ENCODE measurements around the gene KMT2C. TPM values are rescaled to one million over a fixed set of nuclear protein-coding genes. Genes with fewer than 3 reads are reported as not detected.

KMT2C gene
- total and polyA plus RNA-seq, 2 of the 8 experiments (the other 6 are each of a cell fraction or from before 2014, with no cell fraction given): 9.1 to 40.8 TPM

DNA sequence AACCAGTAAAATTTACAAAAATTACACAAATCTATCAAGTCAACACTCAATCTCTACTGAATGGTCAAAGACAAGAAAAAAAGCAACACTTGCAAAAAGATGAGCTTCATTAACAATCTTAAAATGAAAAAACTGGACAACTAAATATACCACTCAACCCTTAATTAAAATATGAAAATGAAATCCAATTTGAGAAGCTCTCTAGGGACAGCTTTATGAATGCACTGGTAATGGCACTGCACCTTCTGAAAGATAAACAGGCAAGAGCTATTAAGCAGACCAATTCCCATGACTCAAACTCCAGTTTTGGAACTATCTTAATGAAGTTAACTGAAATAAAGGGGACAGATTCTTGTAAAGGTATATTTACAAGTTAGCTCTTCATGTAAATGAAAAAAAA is 274.6 kb downstream of the KMT2C start:
- POLR2A ChIA-PET (ENCODE audit: partially characterized antibody): no interaction called here
- H3K79me2 ChIP-seq (ENCODE audit: control insufficient read depth in 1 of 2, insufficient read depth in 2 of 2, low read length in 2 of 2): no peaks in the 10 kb centered on the region
- no peak overlapping the region for H2BK5ac ChIP-seq (ENCODE audit: low read depth, low read length)
- peaks cover 11 to 56% (median 23%) of the 10 kb centered on the region in 4 experiments; a peak in 7 of 8 replicates for H3K36me3 ChIP-seq (ENCODE audit: control insufficient read depth in 2 of 4, insufficient read depth in 4 of 4, low read length in 3 of 4)
- peaks cover 1 to 4% of the 10 kb centered on the region in 2 experiments for H4K20me1 ChIP-seq (replicated peaks in 1 of 2; ENCODE audit: control insufficient read depth in 1 of 2, insufficient read depth in 2 of 2, low read length in 2 of 2)
- no peak overlapping the region for H3K18ac ChIP-seq (ENCODE audit: extremely low read depth, low read length)
- H3K56ac ChIP-seq (replicated peaks; ENCODE audit: insufficient read length, low read depth, low read length): no peak overlapping the region
- H2BK120ac ChIP-seq (replicated peaks; ENCODE audit: low read depth, low read length): no peak overlapping the region
- H2BK20ac ChIP-seq (ENCODE audit: low read length): no peak overlapping the region
- H3K23me2 ChIP-seq (ENCODE audit: low read depth, low read length): no peaks in the 10 kb centered on the region
- H4K91ac ChIP-seq (replicated peaks; ENCODE audit: insufficient read length, low read length): no peak overlapping the region
- H4K5ac ChIP-seq (ENCODE audit: insufficient read length, low read depth, low read length): no peak overlapping the region
- H3K14ac ChIP-seq (ENCODE audit: insufficient read length): no peak overlapping the region
- H3K23ac ChIP-seq (ENCODE audit: insufficient read length): no peak overlapping the region
- no peaks in the 10 kb centered on the region for H3K79me1 ChIP-seq (ENCODE audit: low read depth, low read length)
- H3K4me1 ChIP-seq (replicated peaks in 1 of 4; ENCODE audit: control insufficient read depth in 3 of 4, insufficient read depth in 4 of 4, low read length in 3 of 4): no peaks in the 10 kb centered on the region
- FAIRE-seq (no peak), DNase-seq (ENCODE audit: low read depth in 1 of 2, low spot score in 2 of 2) (no peak)
- H3K27me3 ChIP-seq (replicated peaks in 1 of 4; ENCODE audit: control insufficient read depth in 3 of 4, extremely low read depth in 1 of 4, insufficient read depth in 3 of 4, low read length in 3 of 4): no peaks in the 10 kb centered on the region
- H2BK15ac ChIP-seq (ENCODE audit: low read length): no peak overlapping the region
- no peak overlapping the region for H4K8ac ChIP-seq (ENCODE audit: extremely low read depth, insufficient read depth, low read length)
- no peak overlapping the region for H3K4ac ChIP-seq (replicated peaks; ENCODE audit: insufficient read length, low read depth, low read length)
- H2BK12ac ChIP-seq (ENCODE audit: low read depth, low read length): no peak overlapping the region
- H3K4me2 ChIP-seq (ENCODE audit: insufficient read depth in 1 of 2, low read depth in 2 of 2, low read length in 2 of 2): no peak overlapping the region
- no peak overlapping the region for H3K27ac ChIP-seq (ENCODE audit: low read depth, low read length)
- no peak overlapping the region for H3K4me3 ChIP-seq (ENCODE audit: extremely low read depth in 1 of 4, insufficient read depth in 2 of 4, low read depth in 3 of 4, low read length in 4 of 4)
- CTCF ChIA-PET (ENCODE audit: partially characterized antibody): interaction anchor here (1.2 to 2.4 kb wide), 2 partner anchors 17 to 18 kb away, joined by 3 to 6 read pairs; no protein-coding TSS in a partner anchor
- H3K9ac ChIP-seq (replicated peaks in 1 of 4; ENCODE audit: extremely low read depth in 1 of 4, low read depth in 3 of 4, low read length in 3 of 4): no peak overlapping the region
- no peaks in the 10 kb centered on the region for H3K9me3 ChIP-seq (ENCODE audit: insufficient read depth in 2 of 2, low read depth in 1 of 2, low read length in 1 of 2)
- no peak overlapping the region for H2AK5ac ChIP-seq (ENCODE audit: low read depth, low read length)
- H2AFZ ChIP-seq (ENCODE audit: low read length): no peak overlapping the region
- TF ChIP-seq KDM4A (IDR thresholded peaks at IDR 0.05; ENCODE audit: low read depth, low read length, severe bottlenecking) (no peak), HDAC2 (IDR thresholded peaks at IDR 0.05; ENCODE audit: borderline replicate concordance in 1 of 2, low read depth in 2 of 2, low read length in 2 of 2) (no peak), ZNF274 (IDR thresholded peaks at IDR 0.05; ENCODE audit: borderline replicate concordance, extremely low read depth, low read length) (no peak)
- TF ChIP-seq, protein P1, sequence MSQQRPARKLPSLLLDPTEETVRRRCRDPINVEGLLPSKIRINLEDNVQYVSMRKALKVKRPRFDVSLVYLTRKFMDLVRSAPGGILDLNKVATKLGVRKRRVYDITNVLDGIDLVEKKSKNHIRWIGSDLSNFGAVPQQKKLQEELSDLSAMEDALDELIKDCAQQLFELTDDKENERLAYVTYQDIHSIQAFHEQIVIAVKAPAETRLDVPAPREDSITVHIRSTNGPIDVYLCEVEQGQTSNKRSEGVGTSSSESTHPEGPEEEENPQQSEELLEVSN (IDR thresholded peaks at IDR 0.05): no peak
- TF ChIP-seq, protein P2, sequence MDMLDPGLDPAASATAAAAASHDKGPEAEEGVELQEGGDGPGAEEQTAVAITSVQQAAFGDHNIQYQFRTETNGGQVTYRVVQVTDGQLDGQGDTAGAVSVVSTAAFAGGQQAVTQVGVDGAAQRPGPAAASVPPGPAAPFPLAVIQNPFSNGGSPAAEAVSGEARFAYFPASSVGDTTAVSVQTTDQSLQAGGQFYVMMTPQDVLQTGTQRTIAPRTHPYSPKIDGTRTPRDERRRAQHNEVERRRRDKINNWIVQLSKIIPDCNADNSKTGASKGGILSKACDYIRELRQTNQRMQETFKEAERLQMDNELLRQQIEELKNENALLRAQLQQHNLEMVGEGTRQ (IDR thresholded peaks at IDR 0.05; ENCODE audit: low read length): no peak

Measured in H1 (cell line).